ENCODE measurements around the gene ZNRD2. TPM values are rescaled to one million over a fixed set of nuclear protein-coding genes. Genes with fewer than 3 reads are reported as not detected.

The ZNRD2 gene
- polyA plus RNA-seq, 1 experiment: 23.5 TPM

DNA sequence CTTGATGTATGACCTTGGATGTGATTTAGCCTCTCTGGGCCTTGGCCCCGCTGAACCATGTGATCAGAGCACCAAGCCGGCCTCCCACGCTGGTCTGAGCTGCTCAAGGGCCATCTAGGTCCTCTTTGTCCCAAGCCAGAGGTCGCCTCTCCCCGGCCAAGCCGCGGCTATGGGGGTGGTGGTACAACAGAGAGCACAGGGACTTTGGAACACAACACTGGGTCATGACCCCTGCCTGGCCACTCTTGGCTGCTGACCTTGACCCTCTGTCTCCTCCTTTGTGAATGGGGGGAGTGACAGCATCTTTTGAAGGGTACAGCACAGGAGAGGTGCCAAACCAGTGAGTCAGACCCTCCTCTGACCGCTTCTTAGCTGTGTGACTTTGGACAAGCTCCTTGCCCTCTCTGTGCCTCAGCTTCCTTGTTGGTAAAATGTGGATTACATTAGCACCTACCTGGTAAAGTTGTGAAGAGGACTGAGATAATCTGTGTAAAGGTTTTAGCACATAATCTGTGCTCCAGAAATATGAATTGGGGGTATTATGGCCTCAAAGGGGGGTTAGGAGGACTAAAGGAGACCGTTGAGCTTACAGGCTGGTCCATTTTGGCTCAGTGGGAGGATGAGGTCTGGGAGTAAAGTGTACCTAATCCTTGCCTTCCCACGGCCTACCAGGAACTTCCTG lies 40.7 kb upstream of the ZNRD2 start:
- ChIA-PET POLR2A (interaction anchor here (0.6 to 1.0 kb wide), 2 partner anchors 11 to 161 kb away, joined by 3 read pairs; no protein-coding TSS in a partner anchor), CTCF (interaction anchor here (1.6 to 1.8 kb wide), 2 partner anchors 11 to 64 kb away, joined by 5 to 11 read pairs; no protein-coding TSS in a partner anchor)
- H3K4me3 ChIP-seq (ENCODE audit: low read depth, low read length): no peak overlapping the region
- no peaks in the 10 kb centered on the region for H3K9me3 ChIP-seq (ENCODE audit: control insufficient read depth, insufficient read depth, low read length)
- no peak for TF ChIP-seq CTCF (IDR thresholded peaks at IDR 0.05; ENCODE audit: low read depth, low read length)
- H3K27ac ChIP-seq (ENCODE audit: low read depth, low read length): no peak overlapping the region
- no peaks in the 10 kb centered on the region for H3K27me3 ChIP-seq (ENCODE audit: control insufficient read depth, insufficient read depth, low read length)
- no peak for DNase-seq (ENCODE audit: low read depth, low spot score)

GRCh38 chr11:65530157-65530496 lies 40.1 kb upstream of the ZNRD2 start:
- TF ChIP-seq CTCF (IDR thresholded peaks at IDR 0.05; ENCODE audit: low read depth, low read length): peak; percentile 36
- Histone ChIP-seq H3K9me3 (ENCODE audit: control insufficient read depth, insufficient read depth, low read length) (no peaks in the 10 kb centered on the region), H3K4me3 (ENCODE audit: low read depth, low read length) (no peak overlapping the region), H3K27me3 (ENCODE audit: control insufficient read depth, insufficient read depth, low read length) (no peaks in the 10 kb centered on the region), H3K27ac (ENCODE audit: low read depth, low read length) (no peak overlapping the region)
- no peak for DNase-seq (ENCODE audit: low read depth, low spot score)
- CTCF ChIA-PET: interaction anchor here (1.6 to 1.8 kb wide), 2 partner anchors 11 to 64 kb away, joined by 5 to 11 read pairs; no protein-coding TSS in a partner anchor
- POLR2A ChIA-PET: interaction anchor here (0.6 kb wide), 1 partner anchor 161 kb away, joined by 3 read pairs; no protein-coding TSS in a partner anchor

GRCh38 chr11:65532388-65533064 lies 37.8 kb upstream of the ZNRD2 start:
- no peaks in the 10 kb centered on the region for H3K27me3 ChIP-seq (ENCODE audit: control insufficient read depth, insufficient read depth, low read length)
- TF ChIP-seq CTCF (IDR thresholded peaks at IDR 0.05; ENCODE audit: low read depth, low read length): no peak
- H3K4me3 ChIP-seq (ENCODE audit: low read depth, low read length): no peak overlapping the region
- POLR2A ChIA-PET: interaction anchor here (2.0 kb wide), 1 partner anchor 8 kb away, joined by 6 read pairs; the partner anchor contains the start of gene SCYL1
- CTCF ChIA-PET: no interaction called here
- no peak overlapping the region for H3K27ac ChIP-seq (ENCODE audit: low read depth, low read length)
- DNase-seq (ENCODE audit: low read depth, low spot score): no peak
- H3K9me3 ChIP-seq (ENCODE audit: control insufficient read depth, insufficient read depth, low read length): no peaks in the 10 kb centered on the region

- Histone ChIP-seq H3K4me3 (ENCODE audit: low read depth, low read length) (no peak overlapping the region), H3K27ac (ENCODE audit: low read depth, low read length) (no peak overlapping the region), H3K9me3 (ENCODE audit: control insufficient read depth, insufficient read depth, low read length) (peaks cover 5% of the 10 kb centered on the region; the same call in 1 of the 2 replicates), H3K27me3 (ENCODE audit: control insufficient read depth, insufficient read depth, low read length) (no peaks in the 10 kb centered on the region)
- POLR2A ChIA-PET: interaction anchor here (0.8 kb wide), 1 partner anchor 27 kb away, joined by 3 read pairs; no protein-coding TSS in a partner anchor
- no peak for DNase-seq (ENCODE audit: low read depth, low spot score)
- no peak for TF ChIP-seq CTCF (IDR thresholded peaks at IDR 0.05; ENCODE audit: low read depth, low read length)
- CTCF ChIA-PET: interaction anchor here (0.6 kb wide), 1 partner anchor 103 kb away, joined by 3 read pairs; the partner anchor contains the start of gene SIPA1
Observed at GRCh38 chr11:65535102-65535501, 35.2 kb upstream of the ZNRD2 start.

Data from AG04450 (cell line).